Neural progenitor cell (in vitro differentiated cells): ENCODE data around the gene RNFT2. TPM values are rescaled to one million over a fixed set of nuclear protein-coding genes. Genes with fewer than 3 reads are reported as not detected.

Experiments
- DNase-seq: peaks from one replicate; pipeline ENCODE4 v3.0.0-alpha.2; 2016; ENCODE audit warnings: low spot score
- H2AFZ ChIP-seq: fragments of 200-600 bp; sonication (generic); replicated peaks from 2 replicates; pipeline ENCODE4 v1.6.1; 2016; ENCODE audit warnings: antibody characterized with exemption
- H3F3A ChIP-seq: fragments of 200-600 bp; sonication (generic); 2 replicates; pipeline ENCODE4 v1.6.1; 2016; ENCODE audit warnings: antibody characterized with exemption, low read depth
- H3K27ac ChIP-seq: fragments of 200-600 bp; sonication (generic); 2 replicates; pipeline ENCODE4 v1.5.1; 2016; ENCODE audit warnings: mild to moderate bottlenecking
- H3K27me3 ChIP-seq: fragments of 200-600 bp; sonication (generic); 2 replicates; pipeline ENCODE4 v1.6.1; 2016; ENCODE audit warnings: mild to moderate bottlenecking, moderate library complexity
- H3K36me3 ChIP-seq: fragments of 200-600 bp; sonication (generic); 2 replicates; pipeline ENCODE4 v1.5.1; 2016
- H3K4me1 ChIP-seq: fragments of 200-600 bp; sonication (generic); 2 replicates; pipeline ENCODE4 v1.6.1; 2016; ENCODE audit warnings: mixed run types
- H3K4me2 ChIP-seq: fragments of 200-600 bp; sonication (generic); 2 replicates; pipeline ENCODE4 v1.6.1; 2016
- H3K4me3 ChIP-seq: fragments of 200-600 bp; sonication (generic); 2 replicates; pipeline ENCODE4 v1.5.1; 2016
- H3K79me2 ChIP-seq: fragments of 200-600 bp; sonication (generic); 2 replicates; pipeline ENCODE4 v1.6.1; 2016; ENCODE audit warnings: low read depth
- H3K9ac ChIP-seq: fragments of 200-600 bp; sonication (generic); 2 replicates; pipeline ENCODE4 v1.6.1; 2016
- H3K9me3 ChIP-seq: fragments of 200-600 bp; sonication (generic); 2 replicates; pipeline ENCODE4 v1.5.1; 2016; ENCODE audit warnings: low read depth
- H4K20me1 ChIP-seq: fragments of 200-600 bp; sonication (generic); 2 replicates; pipeline ENCODE4 v1.6.1; 2016; ENCODE audit warnings: low read depth
- H3K27ac Mint-ChIP-seq: 3 replicates; pipeline ENCODE4 v1.8.0; 2021; ENCODE audit warnings: mixed read lengths
- H3K27me3 Mint-ChIP-seq: 2 replicates; pipeline ENCODE4 v1.8.0; 2022; ENCODE audit warnings: low read depth, mild to moderate bottlenecking, inconsistent platforms, moderate library complexity, mixed read lengths; ENCODE audit not compliant: insufficient read depth
- H3K36me3 Mint-ChIP-seq: 3 replicates; pipeline ENCODE4 v1.8.0; 2021; ENCODE audit warnings: mixed read lengths
- H3K4me1 Mint-ChIP-seq: 3 replicates; pipeline ENCODE4 v1.8.0; 2021; ENCODE audit warnings: mixed read lengths
- H3K4me3 Mint-ChIP-seq: 3 replicates; pipeline ENCODE4 v1.8.0; 2021; ENCODE audit warnings: mild to moderate bottlenecking, moderate library complexity, mixed read lengths
- H3K9me3 Mint-ChIP-seq: 3 replicates; pipeline ENCODE4 v1.8.0; 2020; ENCODE audit warnings: mixed read lengths
- CTCF ChIP-seq: fragments of 200-600 bp; sonication (generic); IDR thresholded peaks from 2 replicates; pipeline ENCODE4 v1.5.1; 2017; ENCODE audit warnings: antibody characterized with exemption, mild to moderate bottlenecking
- EZH2 ChIP-seq: fragments of 200-600 bp; sonication (generic); IDR thresholded peaks from 2 replicates; pipeline ENCODE4 v1.6.1; 2017; ENCODE audit warnings: antibody characterized with exemption, mild to moderate bottlenecking, moderate library complexity
- EZH2phosphoT487 ChIP-seq: fragments of 200-600 bp; sonication (generic); IDR thresholded peaks from 2 replicates; pipeline ENCODE4 v1.6.1; 2017; ENCODE audit warnings: antibody characterized with exemption
- total RNA-seq: library from RNA; depleted of rRNA; stranded (reverse); fragments of >200 nt; gene quantifications from 2 replicates; pipeline ENCODE4 v1.2.3, GENCODE V29; 2015; ENCODE audit warnings: low replicate concordance

The RNFT2 gene
- total RNA-seq, 1 donor from 2014 or later = 26.9 TPM

- no peak overlapping the region for H3K9ac ChIP-seq
- H3K36me3 Mint-ChIP-seq = peaks cover 16% of the 10 kb centered on the region
- H3K27me3 ChIP-seq = no peaks in the 10 kb centered on the region
- peaks cover 2% of the 10 kb centered on the region for H3K27me3 Mint-ChIP-seq
- H2AFZ ChIP-seq = no peak overlapping the region
- no peak overlapping the region for H3K4me2 ChIP-seq
- H3K4me3 Mint-ChIP-seq = no peak overlapping the region
- no peak for DNase-seq
- peaks cover 3% of the 10 kb centered on the region for H3K9me3 Mint-ChIP-seq
- H3K9me3 ChIP-seq = no peaks in the 10 kb centered on the region
- H3K4me3 ChIP-seq = no peak overlapping the region
- H3K4me1 Mint-ChIP-seq = no peaks in the 10 kb centered on the region
- no peaks in the 10 kb centered on the region for H3K4me1 ChIP-seq
- H3K27ac Mint-ChIP-seq = no peak overlapping the region
- TF ChIP-seq EZH2 = no peak
- no peak for TF ChIP-seq EZH2phosphoT487
- no peak for TF ChIP-seq CTCF
- peaks cover 7% of the 10 kb centered on the region for H4K20me1 ChIP-seq
- H3K79me2 ChIP-seq = no peaks in the 10 kb centered on the region
- no peaks in the 10 kb centered on the region for H3K36me3 ChIP-seq
- H3F3A ChIP-seq = peaks cover 3% of the 10 kb centered on the region
- peak overlapping the region; percentile 1 for H3K27ac ChIP-seq
These were observed 65.1 kb downstream of the RNFT2 start for GRCh38 chr12:116803013-116803736.

GRCh38 chr12:116804051-116804450, 65.9 kb downstream of the RNFT2 start:
- TF ChIP-seq EZH2 (no peak), EZH2phosphoT487 (no peak), CTCF (no peak)
- Histone ChIP-seq H3K9ac (no peak overlapping the region), H3K79me2 (no peaks in the 10 kb centered on the region), H3K4me2 (no peak overlapping the region), H3K4me3 (no peak overlapping the region), H3F3A (peaks cover 3% of the 10 kb centered on the region), H3K27me3 (no peaks in the 10 kb centered on the region), H3K9me3 (no peaks in the 10 kb centered on the region), H2AFZ (no peak overlapping the region), H4K20me1 (peaks cover 7% of the 10 kb centered on the region), H3K36me3 (no peaks in the 10 kb centered on the region), H3K27ac (no peak overlapping the region), H3K4me1 (no peaks in the 10 kb centered on the region)
- peaks cover 13% of the 10 kb centered on the region for H3K36me3 Mint-ChIP-seq
- H3K4me3 Mint-ChIP-seq = no peak overlapping the region
- no peaks in the 10 kb centered on the region for H3K4me1 Mint-ChIP-seq
- peaks cover 2% of the 10 kb centered on the region for H3K27me3 Mint-ChIP-seq
- peaks cover 3% of the 10 kb centered on the region for H3K9me3 Mint-ChIP-seq
- H3K27ac Mint-ChIP-seq = no peak overlapping the region
- no peak for DNase-seq

- H3K79me2 ChIP-seq = no peaks in the 10 kb centered on the region
- H3K4me3 Mint-ChIP-seq = no peak overlapping the region
- H3F3A ChIP-seq = no peaks in the 10 kb centered on the region
- no peak overlapping the region for H3K4me2 ChIP-seq
- H3K36me3 ChIP-seq = no peaks in the 10 kb centered on the region
- H3K27ac Mint-ChIP-seq = no peak overlapping the region
- no peak for DNase-seq
- H4K20me1 ChIP-seq = peaks cover 3% of the 10 kb centered on the region
- no peaks in the 10 kb centered on the region for H3K27me3 ChIP-seq
- H3K27me3 Mint-ChIP-seq = peaks cover 2% of the 10 kb centered on the region
- TF ChIP-seq CTCF (no peak), EZH2 (no peak), EZH2phosphoT487 (no peak)
- H2AFZ ChIP-seq = no peak overlapping the region
- H3K9me3 ChIP-seq = no peaks in the 10 kb centered on the region
- no peaks in the 10 kb centered on the region for H3K4me1 ChIP-seq
- no peaks in the 10 kb centered on the region for H3K4me1 Mint-ChIP-seq
- no peak overlapping the region for H3K9ac ChIP-seq
- H3K9me3 Mint-ChIP-seq = no peaks in the 10 kb centered on the region
- no peak overlapping the region for H3K27ac ChIP-seq
- no peak overlapping the region for H3K4me3 ChIP-seq
- H3K36me3 Mint-ChIP-seq = peaks cover 2% of the 10 kb centered on the region
These were observed 68.8 kb downstream of the RNFT2 start for GRCh38 chr12:116806845-116807440.
